Measurements from ENCODE around the gene PPARGC1A. TPM values are rescaled to one million over a fixed set of nuclear protein-coding genes. Genes with fewer than 3 reads are reported as not detected.

Gene PPARGC1A
- total RNA-seq, 1 donor from 2014 or later: not detected

GRCh38 chr4:23881052-23881501 lies 8.8 kb downstream of the PPARGC1A start:
- intact Hi-C loops (cut with micrococcal nuclease): no loop called here

- intact Hi-C loops (cut with micrococcal nuclease): no loop called here
Measured at GRCh38 chr4:23878912-23879732, 10.7 kb downstream of the PPARGC1A start.

- intact Hi-C loops (cut with micrococcal nuclease): no loop called here
Measured at GRCh38 chr4:23878246-23878891, 11.5 kb downstream of the PPARGC1A start.

GRCh38 chr4:23877758-23878229 lies 12.1 kb downstream of the PPARGC1A start:
- intact Hi-C loops (cut with micrococcal nuclease): no loop called here

GRCh38 chr4:23876418-23877089 lies 13.3 kb downstream of the PPARGC1A start:
- intact Hi-C loops (cut with micrococcal nuclease): no loop called here

- intact Hi-C loops (cut with micrococcal nuclease): no loop called here
Measured at GRCh38 chr4:23875317-23875716, 14.5 kb downstream of the PPARGC1A start.

- intact Hi-C loops (cut with micrococcal nuclease): no loop called here
Measured at GRCh38 chr4:23874536-23874901, 15.3 kb downstream of the PPARGC1A start.

- intact Hi-C loops (cut with micrococcal nuclease): no loop called here
Measured at GRCh38 chr4:23873717-23874535, 15.9 kb downstream of the PPARGC1A start.

- intact Hi-C loops (cut with micrococcal nuclease): no loop called here
Measured at GRCh38 chr4:23871426-23871825, 18.4 kb downstream of the PPARGC1A start.

GRCh38 chr4:23866450-23867075 lies 23.3 kb downstream of the PPARGC1A start:
- intact Hi-C loops (cut with micrococcal nuclease): no loop called here

GRCh38 chr4:23861897-23862296 lies 27.9 kb downstream of the PPARGC1A start:
- intact Hi-C loops (cut with micrococcal nuclease): no loop called here

GRCh38 chr4:23860919-23861318 lies 28.9 kb downstream of the PPARGC1A start:
- intact Hi-C loops (cut with micrococcal nuclease): no loop called here

- intact Hi-C loops (cut with micrococcal nuclease): no loop called here
Measured at GRCh38 chr4:23857367-23857959, 32.4 kb downstream of the PPARGC1A start.

GRCh38 chr4:23856630-23857029 lies 33.2 kb downstream of the PPARGC1A start:
- intact Hi-C loops (cut with micrococcal nuclease): no loop called here

GRCh38 chr4:23855912-23856605 lies 33.8 kb downstream of the PPARGC1A start:
- intact Hi-C loops (cut with micrococcal nuclease): no loop called here

GRCh38 chr4:23853986-23854660 lies 35.7 kb downstream of the PPARGC1A start:
- intact Hi-C loops (cut with micrococcal nuclease): no loop called here

- intact Hi-C loops (cut with micrococcal nuclease): no loop called here
Measured at GRCh38 chr4:23851464-23851863, 38.4 kb downstream of the PPARGC1A start.

GRCh38 chr4:23847158-23847557 lies 42.7 kb downstream of the PPARGC1A start:
- intact Hi-C loops (cut with micrococcal nuclease): no loop called here

- intact Hi-C loops (cut with micrococcal nuclease): no loop called here
Measured at GRCh38 chr4:23844961-23845360, 44.9 kb downstream of the PPARGC1A start.

Measured in T-helper 2 cell treated with Interferon-gamma antibody and Interleukin-4, amounts not matched to agents 100 ng/mL and 5 ng/mL, for 36 hours (primary cell).